HCT116 (cell line): ENCODE data around the gene SPTBN1.

Experiments used
- MAX ChIP-seq: IDR thresholded peaks from 2 replicates; pipeline ENCODE4 v1.6.1; 2012
- SP1 ChIP-seq: IDR thresholded peaks from 2 replicates; pipeline ENCODE4 v1.6.1; 2012; ENCODE audit warnings: low read depth
- TF ChIP-seq, protein P1 (sequence below), 3 experiments: fragments of 200-600 bp in 1 of 3; sonication (generic) in 1 of 3; IDR thresholded peaks in 2 of 3; conservative IDR thresholded peaks in 1 of 3; 2 replicates each; pipeline ENCODE4 v1.5.1; 2012 to 2017; ENCODE audit warnings: low read depth in 2 of 3, low read length in 2 of 3, antibody characterized with exemption in 1 of 3, borderline replicate concordance in 1 of 3, control low read depth in 1 of 3, mild to moderate bottlenecking in 1 of 3, mixed read lengths in 1 of 3, mixed run types in 1 of 3, moderate library complexity in 1 of 3; ENCODE audit not compliant: insufficient read depth in 1 of 3
- TF ChIP-seq, protein P2 (sequence below): IDR thresholded peaks from 2 replicates; pipeline ENCODE4 v1.6.1; 2012; ENCODE audit warnings: low read depth

DNA sequence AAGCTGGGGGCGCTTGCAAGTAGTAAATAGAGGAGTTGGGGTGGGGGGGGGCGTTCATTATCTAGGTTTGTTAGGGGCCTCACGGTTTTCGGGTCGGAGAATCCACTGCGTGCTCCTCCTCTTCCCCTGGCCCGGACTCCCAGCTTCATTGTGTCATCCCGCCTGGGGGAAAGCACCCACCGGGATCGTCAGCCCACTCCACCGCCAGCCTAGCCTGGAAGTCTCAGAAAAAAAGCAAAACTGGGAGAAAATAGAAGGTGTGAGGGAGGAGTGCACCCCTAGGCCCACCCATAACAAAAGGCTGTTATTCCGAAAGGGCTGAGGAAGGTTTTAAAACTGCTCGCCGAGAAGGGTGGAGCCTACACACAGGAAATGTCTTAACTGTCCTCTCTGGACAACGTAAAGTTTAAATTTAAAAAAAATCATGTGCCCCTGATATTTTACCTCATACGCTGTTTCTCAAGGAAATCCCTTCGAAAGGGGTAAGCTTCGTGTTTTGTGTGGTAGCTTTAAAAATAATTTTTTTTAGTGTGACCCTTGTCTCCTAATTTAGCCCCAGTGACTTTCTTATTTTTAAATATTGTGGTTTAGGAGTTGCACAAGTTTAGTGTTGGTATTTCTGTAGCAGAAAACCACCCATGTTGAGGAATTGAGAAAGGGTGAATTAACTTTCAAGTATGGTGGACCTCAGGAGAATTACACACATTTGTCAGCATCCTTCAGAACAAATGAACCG is 104.2 kb downstream of the SPTBN1 start:
- TF ChIP-seq, protein P1, sequence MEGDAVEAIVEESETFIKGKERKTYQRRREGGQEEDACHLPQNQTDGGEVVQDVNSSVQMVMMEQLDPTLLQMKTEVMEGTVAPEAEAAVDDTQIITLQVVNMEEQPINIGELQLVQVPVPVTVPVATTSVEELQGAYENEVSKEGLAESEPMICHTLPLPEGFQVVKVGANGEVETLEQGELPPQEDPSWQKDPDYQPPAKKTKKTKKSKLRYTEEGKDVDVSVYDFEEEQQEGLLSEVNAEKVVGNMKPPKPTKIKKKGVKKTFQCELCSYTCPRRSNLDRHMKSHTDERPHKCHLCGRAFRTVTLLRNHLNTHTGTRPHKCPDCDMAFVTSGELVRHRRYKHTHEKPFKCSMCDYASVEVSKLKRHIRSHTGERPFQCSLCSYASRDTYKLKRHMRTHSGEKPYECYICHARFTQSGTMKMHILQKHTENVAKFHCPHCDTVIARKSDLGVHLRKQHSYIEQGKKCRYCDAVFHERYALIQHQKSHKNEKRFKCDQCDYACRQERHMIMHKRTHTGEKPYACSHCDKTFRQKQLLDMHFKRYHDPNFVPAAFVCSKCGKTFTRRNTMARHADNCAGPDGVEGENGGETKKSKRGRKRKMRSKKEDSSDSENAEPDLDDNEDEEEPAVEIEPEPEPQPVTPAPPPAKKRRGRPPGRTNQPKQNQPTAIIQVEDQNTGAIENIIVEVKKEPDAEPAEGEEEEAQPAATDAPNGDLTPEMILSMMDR (IDR thresholded peaks at IDR 0.05 in 2 of 3, conservative IDR thresholded peaks at IDR 0.05 in 1 of 3; ENCODE audit: borderline replicate concordance in 1 of 3, insufficient read depth in 1 of 3, low read depth in 2 of 3, low read length in 2 of 3), result no peak
- no peak for TF ChIP-seq SP1
- TF ChIP-seq MAX, result 0 out of 2 replicates have a peak, but pooled peaks have one; percentile 31
- TF ChIP-seq, protein P2, sequence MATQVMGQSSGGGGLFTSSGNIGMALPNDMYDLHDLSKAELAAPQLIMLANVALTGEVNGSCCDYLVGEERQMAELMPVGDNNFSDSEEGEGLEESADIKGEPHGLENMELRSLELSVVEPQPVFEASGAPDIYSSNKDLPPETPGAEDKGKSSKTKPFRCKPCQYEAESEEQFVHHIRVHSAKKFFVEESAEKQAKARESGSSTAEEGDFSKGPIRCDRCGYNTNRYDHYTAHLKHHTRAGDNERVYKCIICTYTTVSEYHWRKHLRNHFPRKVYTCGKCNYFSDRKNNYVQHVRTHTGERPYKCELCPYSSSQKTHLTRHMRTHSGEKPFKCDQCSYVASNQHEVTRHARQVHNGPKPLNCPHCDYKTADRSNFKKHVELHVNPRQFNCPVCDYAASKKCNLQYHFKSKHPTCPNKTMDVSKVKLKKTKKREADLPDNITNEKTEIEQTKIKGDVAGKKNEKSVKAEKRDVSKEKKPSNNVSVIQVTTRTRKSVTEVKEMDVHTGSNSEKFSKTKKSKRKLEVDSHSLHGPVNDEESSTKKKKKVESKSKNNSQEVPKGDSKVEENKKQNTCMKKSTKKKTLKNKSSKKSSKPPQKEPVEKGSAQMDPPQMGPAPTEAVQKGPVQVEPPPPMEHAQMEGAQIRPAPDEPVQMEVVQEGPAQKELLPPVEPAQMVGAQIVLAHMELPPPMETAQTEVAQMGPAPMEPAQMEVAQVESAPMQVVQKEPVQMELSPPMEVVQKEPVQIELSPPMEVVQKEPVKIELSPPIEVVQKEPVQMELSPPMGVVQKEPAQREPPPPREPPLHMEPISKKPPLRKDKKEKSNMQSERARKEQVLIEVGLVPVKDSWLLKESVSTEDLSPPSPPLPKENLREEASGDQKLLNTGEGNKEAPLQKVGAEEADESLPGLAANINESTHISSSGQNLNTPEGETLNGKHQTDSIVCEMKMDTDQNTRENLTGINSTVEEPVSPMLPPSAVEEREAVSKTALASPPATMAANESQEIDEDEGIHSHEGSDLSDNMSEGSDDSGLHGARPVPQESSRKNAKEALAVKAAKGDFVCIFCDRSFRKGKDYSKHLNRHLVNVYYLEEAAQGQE, result no peak
